WTC11 (cell line): ENCODE data around the gene TMTC1.

Experiments
- CBFB ChIP-seq: sonication (generic); formaldehyde crosslinking; IDR thresholded peaks from 2 replicates; pipeline ENCODE4 v1.8.1; 2022; ENCODE audit warnings: mild to moderate bottlenecking, low read depth, missing genetic modification reagents
- CTCF ChIP-seq: fragments of 200-600 bp; IDR thresholded peaks from 2 replicates; pipeline ENCODE4 v1.8.0; 2022; ENCODE audit warnings: antibody characterized with exemption
- ESRRA ChIP-seq: sonication (generic); formaldehyde crosslinking; IDR thresholded peaks from 2 replicates; pipeline ENCODE4 v1.8.1; 2022; ENCODE audit warnings: mild to moderate bottlenecking, missing genetic modification reagents, borderline replicate concordance
- SP1 ChIP-seq: sonication (generic); formaldehyde crosslinking; conservative IDR thresholded peaks from 2 replicates; pipeline ENCODE4 v1.8.1; 2022; ENCODE audit warnings: missing genetic modification reagents
- USF1 ChIP-seq: sonication (generic); formaldehyde crosslinking; IDR thresholded peaks from 2 replicates; pipeline ENCODE4 v1.8.0; 2022; ENCODE audit warnings: mild to moderate bottlenecking, missing genetic modification reagents
- USF2 ChIP-seq: sonication (generic); formaldehyde crosslinking; IDR thresholded peaks from 2 replicates; pipeline ENCODE4 v1.8.1; 2023; ENCODE audit warnings: mild to moderate bottlenecking, missing genetic modification reagents, moderate library complexity
- ZNF416 ChIP-seq: fragments of 250-450 bp; sonication (Bioruptor Pico); IDR thresholded peaks from 2 replicates; pipeline ENCODE4 v1.9.0; 2021; ENCODE audit warnings: mild to moderate bottlenecking, inconsistent platforms
- TF ChIP-seq, protein P1 (sequence below): sonication (generic); formaldehyde crosslinking; IDR thresholded peaks from 2 replicates; pipeline ENCODE4 v1.8.1; 2023; ENCODE audit warnings: mild to moderate bottlenecking, moderate library complexity, missing genetic modification reagents
- TF ChIP-seq, protein P2 (sequence below): sonication (generic); formaldehyde crosslinking; IDR thresholded peaks from 2 replicates; pipeline ENCODE4 v1.8.1; 2023; ENCODE audit warnings: mild to moderate bottlenecking, missing genetic modification reagents, borderline replicate concordance
- TF ChIP-seq, protein P3 (sequence below): sonication (generic); formaldehyde crosslinking; IDR thresholded peaks from 2 replicates; pipeline ENCODE4 v1.8.0; 2022; ENCODE audit warnings: mild to moderate bottlenecking, missing genetic modification reagents

GRCh38 chr12:29616664-29617406 lies 166.9 kb downstream of the TMTC1 start:
- no peak for TF ChIP-seq CTCF
- no peak for TF ChIP-seq USF2
- no peak for TF ChIP-seq ESRRA (CRISPR knock-in tag)
- no peak for TF ChIP-seq CBFB (CRISPR knock-in tag)
- TF ChIP-seq ZNF416 (CRISPR knock-in tag) = no peak
- no peak for TF ChIP-seq USF1 (CRISPR knock-in tag)
- no peak for TF ChIP-seq SP1 (CRISPR knock-in tag)
- TF ChIP-seq, protein P1, sequence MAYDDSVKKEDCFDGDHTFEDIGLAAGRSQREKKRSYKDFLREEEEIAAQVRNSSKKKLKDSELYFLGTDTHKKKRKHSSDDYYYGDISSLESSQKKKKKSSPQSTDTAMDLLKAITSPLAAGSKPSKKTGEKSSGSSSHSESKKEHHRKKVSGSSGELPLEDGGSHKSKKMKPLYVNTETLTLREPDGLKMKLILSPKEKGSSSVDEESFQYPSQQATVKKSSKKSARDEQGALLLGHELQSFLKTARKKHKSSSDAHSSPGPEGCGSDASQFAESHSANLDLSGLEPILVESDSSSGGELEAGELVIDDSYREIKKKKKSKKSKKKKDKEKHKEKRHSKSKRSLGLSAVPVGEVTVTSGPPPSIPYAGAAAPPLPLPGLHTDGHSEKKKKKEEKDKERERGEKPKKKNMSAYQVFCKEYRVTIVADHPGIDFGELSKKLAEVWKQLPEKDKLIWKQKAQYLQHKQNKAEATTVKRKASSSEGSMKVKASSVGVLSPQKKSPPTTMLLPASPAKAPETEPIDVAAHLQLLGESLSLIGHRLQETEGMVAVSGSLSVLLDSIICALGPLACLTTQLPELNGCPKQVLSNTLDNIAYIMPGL (CRISPR knock-in tag) = no peak
- TF ChIP-seq, protein P2, sequence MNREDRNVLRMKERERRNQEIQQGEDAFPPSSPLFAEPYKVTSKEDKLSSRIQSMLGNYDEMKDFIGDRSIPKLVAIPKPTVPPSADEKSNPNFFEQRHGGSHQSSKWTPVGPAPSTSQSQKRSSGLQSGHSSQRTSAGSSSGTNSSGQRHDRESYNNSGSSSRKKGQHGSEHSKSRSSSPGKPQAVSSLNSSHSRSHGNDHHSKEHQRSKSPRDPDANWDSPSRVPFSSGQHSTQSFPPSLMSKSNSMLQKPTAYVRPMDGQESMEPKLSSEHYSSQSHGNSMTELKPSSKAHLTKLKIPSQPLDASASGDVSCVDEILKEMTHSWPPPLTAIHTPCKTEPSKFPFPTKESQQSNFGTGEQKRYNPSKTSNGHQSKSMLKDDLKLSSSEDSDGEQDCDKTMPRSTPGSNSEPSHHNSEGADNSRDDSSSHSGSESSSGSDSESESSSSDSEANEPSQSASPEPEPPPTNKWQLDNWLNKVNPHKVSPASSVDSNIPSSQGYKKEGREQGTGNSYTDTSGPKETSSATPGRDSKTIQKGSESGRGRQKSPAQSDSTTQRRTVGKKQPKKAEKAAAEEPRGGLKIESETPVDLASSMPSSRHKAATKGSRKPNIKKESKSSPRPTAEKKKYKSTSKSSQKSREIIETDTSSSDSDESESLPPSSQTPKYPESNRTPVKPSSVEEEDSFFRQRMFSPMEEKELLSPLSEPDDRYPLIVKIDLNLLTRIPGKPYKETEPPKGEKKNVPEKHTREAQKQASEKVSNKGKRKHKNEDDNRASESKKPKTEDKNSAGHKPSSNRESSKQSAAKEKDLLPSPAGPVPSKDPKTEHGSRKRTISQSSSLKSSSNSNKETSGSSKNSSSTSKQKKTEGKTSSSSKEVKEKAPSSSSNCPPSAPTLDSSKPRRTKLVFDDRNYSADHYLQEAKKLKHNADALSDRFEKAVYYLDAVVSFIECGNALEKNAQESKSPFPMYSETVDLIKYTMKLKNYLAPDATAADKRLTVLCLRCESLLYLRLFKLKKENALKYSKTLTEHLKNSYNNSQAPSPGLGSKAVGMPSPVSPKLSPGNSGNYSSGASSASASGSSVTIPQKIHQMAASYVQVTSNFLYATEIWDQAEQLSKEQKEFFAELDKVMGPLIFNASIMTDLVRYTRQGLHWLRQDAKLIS (CRISPR knock-in tag) = no peak
- TF ChIP-seq, protein P3, sequence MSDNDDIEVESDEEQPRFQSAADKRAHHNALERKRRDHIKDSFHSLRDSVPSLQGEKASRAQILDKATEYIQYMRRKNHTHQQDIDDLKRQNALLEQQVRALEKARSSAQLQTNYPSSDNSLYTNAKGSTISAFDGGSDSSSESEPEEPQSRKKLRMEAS (CRISPR knock-in tag) = no peak
